ENCODE data around the gene PYURF. TPM values are rescaled to one million over a fixed set of nuclear protein-coding genes. Genes with fewer than 3 reads are reported as not detected.

The PYURF gene, protein sequence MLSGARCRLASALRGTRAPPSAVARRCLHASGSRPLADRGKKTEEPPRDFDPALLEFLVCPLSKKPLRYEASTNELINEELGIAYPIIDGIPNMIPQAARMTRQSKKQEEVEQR
- total RNA-seq, result 121 TPM

DNA sequence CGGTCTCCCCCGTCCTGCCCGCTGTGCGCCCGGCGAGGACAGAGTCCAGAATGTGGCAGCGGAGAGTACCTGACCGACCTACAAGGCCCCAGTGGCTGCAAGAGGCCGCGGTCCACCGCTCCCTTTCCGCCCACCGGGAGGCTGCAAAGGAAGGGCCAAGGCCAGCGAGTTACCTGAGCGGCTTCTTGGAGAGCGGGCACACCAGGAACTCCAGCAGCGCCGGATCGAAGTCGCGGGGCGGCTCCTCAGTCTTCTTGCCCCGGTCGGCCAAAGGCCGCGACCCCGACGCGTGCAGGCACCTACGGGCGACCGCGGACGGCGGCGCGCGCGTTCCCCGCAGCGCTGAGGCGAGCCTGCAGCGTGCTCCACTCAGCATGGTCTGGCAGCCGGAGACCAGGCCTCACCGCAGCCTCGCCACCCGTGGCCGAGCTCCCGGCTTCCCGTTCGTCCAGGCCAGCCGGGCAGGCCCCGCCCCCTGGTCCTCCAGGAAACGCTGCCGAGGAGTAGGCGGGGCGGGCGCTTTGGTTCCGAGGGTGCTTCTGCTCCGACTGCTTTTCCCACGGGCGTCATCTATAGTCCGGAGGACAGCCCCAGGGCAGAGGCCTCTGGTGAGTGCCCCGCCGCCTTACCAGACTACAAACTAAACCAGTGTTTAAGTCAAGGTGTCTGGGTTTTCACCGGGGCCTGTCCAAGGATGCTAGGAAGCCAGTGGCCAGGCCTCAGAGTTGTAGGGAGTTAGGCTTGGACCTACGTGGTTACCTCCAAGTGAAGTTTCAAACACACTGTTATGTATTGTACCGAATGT lies at the start of gene PYURF:
TSS of gene PYURF (minus strand) at position 452 of the 805 bp plus-strand sequence. CDS start at position 376, 76 bp downstream.
- H3K4me3 ChIP-seq, result peak within 1 kb of the TSS; percentile 50 to 78
- peaks cover 0 to 6% of the 10 kb centered on the region in 2 donors for H3K36me3 ChIP-seq
- DNase-seq (ENCODE audit: extremely low spot score in 2 of 2), result peak in 1 of 2 donors; percentile 93
- intact Hi-C loops (cut with DNase I), result loop anchor here (10.0 kb wide), 1 partner anchor 301 kb away; no protein-coding TSS in a partner anchor
- H3K27ac ChIP-seq, result peak within 1 kb of the TSS; percentile 92
- H3K4me1 ChIP-seq, result peaks cover 33% of the 10 kb centered on the region
- TF ChIP-seq POLR2AphosphoS5 (IDR thresholded peaks at IDR 0.05; ENCODE audit: insufficient read depth in 1 of 2, low read depth in 1 of 2) (peak; percentile 74 to 91), POLR2A (IDR thresholded peaks at IDR 0.05) (peak in 1 of 2 donors; percentile 77)
- TF ChIP-seq, protein P1, sequence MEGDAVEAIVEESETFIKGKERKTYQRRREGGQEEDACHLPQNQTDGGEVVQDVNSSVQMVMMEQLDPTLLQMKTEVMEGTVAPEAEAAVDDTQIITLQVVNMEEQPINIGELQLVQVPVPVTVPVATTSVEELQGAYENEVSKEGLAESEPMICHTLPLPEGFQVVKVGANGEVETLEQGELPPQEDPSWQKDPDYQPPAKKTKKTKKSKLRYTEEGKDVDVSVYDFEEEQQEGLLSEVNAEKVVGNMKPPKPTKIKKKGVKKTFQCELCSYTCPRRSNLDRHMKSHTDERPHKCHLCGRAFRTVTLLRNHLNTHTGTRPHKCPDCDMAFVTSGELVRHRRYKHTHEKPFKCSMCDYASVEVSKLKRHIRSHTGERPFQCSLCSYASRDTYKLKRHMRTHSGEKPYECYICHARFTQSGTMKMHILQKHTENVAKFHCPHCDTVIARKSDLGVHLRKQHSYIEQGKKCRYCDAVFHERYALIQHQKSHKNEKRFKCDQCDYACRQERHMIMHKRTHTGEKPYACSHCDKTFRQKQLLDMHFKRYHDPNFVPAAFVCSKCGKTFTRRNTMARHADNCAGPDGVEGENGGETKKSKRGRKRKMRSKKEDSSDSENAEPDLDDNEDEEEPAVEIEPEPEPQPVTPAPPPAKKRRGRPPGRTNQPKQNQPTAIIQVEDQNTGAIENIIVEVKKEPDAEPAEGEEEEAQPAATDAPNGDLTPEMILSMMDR (IDR thresholded peaks at IDR 0.05), result no peak
- no peaks in the 10 kb centered on the region for H3K27me3 ChIP-seq
- no peaks in the 10 kb centered on the region for H3K9me3 ChIP-seq

DNA sequence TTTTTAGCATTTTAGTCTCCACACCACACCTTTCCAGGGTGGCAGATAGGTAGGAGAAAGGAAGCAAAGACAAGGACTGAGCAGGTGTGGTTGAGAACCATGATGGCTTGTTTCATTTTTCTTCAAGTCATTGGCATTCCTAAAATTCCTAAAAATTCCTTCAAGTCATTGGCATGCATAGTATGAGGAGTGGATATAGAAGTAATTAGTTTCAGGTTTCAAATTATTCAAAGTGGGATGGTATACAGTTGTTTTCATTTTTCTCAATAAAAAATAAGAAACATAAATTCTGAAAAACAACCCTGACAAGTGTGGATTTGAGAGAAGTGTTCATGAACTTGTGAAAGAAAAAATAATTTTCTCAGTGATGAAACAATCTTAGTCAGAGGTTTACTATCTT lies 46.4 kb upstream of the PYURF start:
- Histone ChIP-seq H3K4me3 (no peak overlapping the region), H3K4me1 (peaks cover 7% of the 10 kb centered on the region), H3K27me3 (no peaks in the 10 kb centered on the region), H3K27ac (no peak overlapping the region), H3K36me3 (no peaks in the 10 kb centered on the region), H3K9me3 (no peaks in the 10 kb centered on the region)
- intact Hi-C loops (cut with DNase I), result no loop called here
- TF ChIP-seq POLR2A (IDR thresholded peaks at IDR 0.05) (no peak), POLR2AphosphoS5 (IDR thresholded peaks at IDR 0.05; ENCODE audit: insufficient read depth in 1 of 2, low read depth in 1 of 2) (no peak)
- TF ChIP-seq, protein P1 (IDR thresholded peaks at IDR 0.05), result no peak
- DNase-seq (ENCODE audit: extremely low spot score in 2 of 2), result no peak

DNA sequence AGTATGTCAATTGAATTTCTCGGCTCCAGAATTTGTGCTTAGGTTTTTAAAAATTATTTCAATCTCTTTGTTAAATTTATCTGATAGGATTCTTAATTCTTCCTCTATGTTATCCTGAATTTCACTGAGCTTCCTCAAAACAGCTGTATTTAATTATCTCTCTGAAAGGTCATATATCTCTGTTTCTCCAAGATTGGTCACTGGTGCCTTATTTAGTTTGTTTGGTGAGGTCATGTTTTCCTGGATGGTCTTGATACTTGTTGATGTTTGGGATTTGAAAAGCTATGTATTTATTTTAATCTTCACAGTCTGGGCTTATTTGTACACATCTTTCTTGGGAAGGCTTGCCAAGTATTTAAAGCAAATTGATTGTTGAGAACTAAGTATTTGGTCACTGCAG lies 44.0 kb upstream of the PYURF start:
- no peaks in the 10 kb centered on the region for H3K27me3 ChIP-seq
- H3K36me3 ChIP-seq, result no peaks in the 10 kb centered on the region
- DNase-seq (ENCODE audit: extremely low spot score in 2 of 2), result no peak
- H3K4me3 ChIP-seq, result no peak overlapping the region
- H3K9me3 ChIP-seq, result no peaks in the 10 kb centered on the region
- H3K4me1 ChIP-seq, result no peaks in the 10 kb centered on the region
- H3K27ac ChIP-seq, result no peak overlapping the region
- no peak for TF ChIP-seq POLR2A (IDR thresholded peaks at IDR 0.05)
- TF ChIP-seq, protein P1 (IDR thresholded peaks at IDR 0.05), result no peak
- TF ChIP-seq POLR2AphosphoS5 (IDR thresholded peaks at IDR 0.05; ENCODE audit: insufficient read depth in 1 of 2, low read depth in 1 of 2), result no peak
- intact Hi-C loops (cut with DNase I), result no loop called here

DNA sequence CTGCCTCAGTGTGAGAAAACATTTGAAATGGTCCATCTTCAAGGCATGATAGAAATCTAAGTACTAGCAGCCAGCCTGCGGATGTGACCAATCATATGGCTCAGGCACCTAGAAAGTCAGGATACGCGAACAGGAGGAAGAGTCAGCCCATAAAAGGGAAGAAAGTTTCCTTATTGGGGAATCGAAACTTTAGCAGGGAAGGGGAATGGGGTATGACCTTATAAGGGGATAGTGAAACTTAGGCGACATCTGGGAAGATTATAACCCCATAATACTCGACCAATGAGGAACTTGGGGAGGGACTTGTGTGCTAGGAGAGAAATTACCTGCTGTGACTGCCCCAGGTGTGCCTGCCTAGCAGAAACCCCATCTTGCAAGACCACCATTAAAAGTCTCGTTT lies 26.2 kb upstream of the PYURF start:
- no peak for DNase-seq (ENCODE audit: extremely low spot score in 2 of 2)
- no peaks in the 10 kb centered on the region for H3K4me1 ChIP-seq
- H3K27me3 ChIP-seq, result no peaks in the 10 kb centered on the region
- no peaks in the 10 kb centered on the region for H3K36me3 ChIP-seq
- no peak overlapping the region for H3K4me3 ChIP-seq
- no peak overlapping the region for H3K27ac ChIP-seq
- H3K9me3 ChIP-seq, result no peaks in the 10 kb centered on the region
- intact Hi-C loops (cut with DNase I), result no loop called here
- TF ChIP-seq POLR2A (IDR thresholded peaks at IDR 0.05), result no peak
- TF ChIP-seq, protein P1 (IDR thresholded peaks at IDR 0.05), result no peak
- no peak for TF ChIP-seq POLR2AphosphoS5 (IDR thresholded peaks at IDR 0.05; ENCODE audit: insufficient read depth in 1 of 2, low read depth in 1 of 2)
